Gastrocnemius medialis (tissue), 4 donors: ENCODE results near the gene PIGS. TPM values are rescaled to one million over a fixed set of nuclear protein-coding genes. Genes with fewer than 3 reads are reported as not detected.

Experiments used
- ATAC-seq, 2 donors: fragments of 150-250 bp; one replicate each; pipeline ENCODE4 v1.9.1; 2016
- DNase-seq, 2 donors: peaks; one replicate each; pipeline ENCODE4 v3.0.0-alpha.2; 2019
- H3K27ac ChIP-seq, 4 donors: fragments of 200-600 bp; sonication (generic); 1 replicate in 1 of 4; 2 replicates in 3 of 4; pipeline ENCODE4 v1.5.1; 2016 to 2018; ENCODE audit warnings: mild to moderate bottlenecking in 2 of 4, moderate library complexity in 1 of 4
- H3K27me3 ChIP-seq, 3 donors: fragments of 200-600 bp; sonication (generic) in 2 of 3; 1 replicate in 1 of 3; 2 replicates in 2 of 3; pipeline versions ENCODE4 v1.5.1 to v1.6.0; 2016 to 2019; ENCODE audit warnings: mild to moderate bottlenecking in 1 of 3, moderate library complexity in 1 of 3
- H3K36me3 ChIP-seq, 2 donors: fragments of 200-600 bp; sonication (generic) in 1 of 2; one replicate each; pipeline ENCODE4 v1.5.1; 2017 to 2018
- H3K4me1 ChIP-seq, 2 donors: fragments of 200-600 bp; sonication (generic) in 1 of 2; one replicate each; pipeline ENCODE4 v1.5.1; 2016 to 2017; ENCODE audit warnings: mild to moderate bottlenecking in 2 of 2
- H3K4me3 ChIP-seq, 4 donors: fragments of 200-600 bp; sonication (generic) in 3 of 4; 1 replicate in 1 of 4; 2 replicates in 3 of 4; pipeline ENCODE4 v1.5.1; 2016 to 2019; ENCODE audit warnings: mild to moderate bottlenecking in 2 of 4
- H3K9me3 ChIP-seq, 3 donors: fragments of 200-600 bp; sonication (generic) in 2 of 3; 1 replicate in 1 of 3; 2 replicates in 2 of 3; pipeline ENCODE4 v1.5.1; 2016 to 2019
- CTCF ChIP-seq, 5 experiments: fragments of 450-650 bp in 3 of 5; fragments of 200-600 bp in 2 of 5; sonication (generic) in 2 of 5; IDR thresholded peaks in 4 of 5; conservative IDR thresholded peaks in 1 of 5; 1 replicate in 4 of 5; 2 replicates in 1 of 5; pipeline ENCODE4 v1.5.1; 2016 to 2019; ENCODE audit warnings: antibody characterized with exemption in 5 of 5, mild to moderate bottlenecking in 3 of 5, moderate library complexity in 3 of 5
- POLR2A ChIP-seq, 2 donors: fragments of 450-650 bp; IDR thresholded peaks; one replicate each; pipeline ENCODE4 v1.6.1; 2017; ENCODE audit warnings: antibody characterized with exemption in 2 of 2, mild to moderate bottlenecking in 2 of 2, moderate library complexity in 2 of 2
- in situ Hi-C, 4 donors: fragments of 200-750 bp; cut with MboI; loops; one replicate each; pipeline versions ENCODE4 v1.15.0 to v1.8.0; 2017; ENCODE audit warnings: low sequenced_read_pairs in 4 of 4
- intact Hi-C: fragments of 100-400 bp; cut with DNase I; formaldehyde crosslinking; loops from one replicate; pipeline ENCODE4 v1.15.1; 2023; ENCODE audit warnings: low total_unique reads
- total RNA-seq, 4 donors: library from RNA; depleted of rRNA; stranded (reverse); fragments of >200 nt; gene quantifications; one replicate each; pipeline versions ENCODE4 v1.1.0 to v1.2.3, GENCODE V29; 2016

PIGS gene
- total RNA-seq, 4 donors from 2014 or later, result 25.0 to 63.0 (median 50.0) TPM

DNA sequence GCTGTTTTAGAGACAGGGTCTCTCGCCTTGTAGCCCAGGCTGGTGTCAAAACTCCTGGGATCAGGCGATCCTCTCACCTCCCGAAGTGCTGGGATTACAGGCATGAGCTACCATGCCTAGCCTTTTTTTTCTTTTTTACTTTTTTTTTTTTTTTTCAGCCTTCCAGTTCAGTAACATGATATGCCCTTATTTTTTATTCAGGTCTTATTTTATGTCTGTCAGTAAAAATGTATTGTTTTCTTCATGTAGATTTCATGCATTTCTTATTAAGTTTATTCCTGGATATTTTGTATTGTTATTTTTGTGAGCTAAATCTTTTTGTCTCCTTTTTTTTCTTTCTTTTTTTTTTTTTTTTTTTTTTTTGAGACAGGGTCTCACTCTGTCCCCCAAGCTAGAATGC, 67.9 kb downstream of the PIGS start:
- H3K4me1 ChIP-seq, result no peaks in the 10 kb centered on the region
- intact Hi-C loops (no loop called here), in situ Hi-C loops (loop anchor here in 1 of 4 donors (25.0 kb wide), 1 partner anchor 91 kb away; the partner anchor contains the start of gene SLC46A1)
- no peak for DNase-seq
- H3K9me3 ChIP-seq, result no peaks in the 10 kb centered on the region
- ATAC-seq, result no peak
- H3K27ac ChIP-seq, result no peak overlapping the region
- H3K27me3 ChIP-seq, result peaks cover 4 to 12% (median 5%) of the 10 kb centered on the region in 3 donors
- TF ChIP-seq POLR2A (IDR thresholded peaks at IDR 0.05) (no peak), CTCF (IDR thresholded peaks at IDR 0.05 in 4 of 5, conservative IDR thresholded peaks at IDR 0.05 in 1 of 5) (no peak)
- H3K4me3 ChIP-seq, result no peak overlapping the region
- no peaks in the 10 kb centered on the region for H3K36me3 ChIP-seq

Other genes with a start within 250 kb of the PIGS start
- 10 to 100 TPM in 1 of 4 donors, 1 to 10 TPM in 3; 3.7 to 15.9 (median 4.9) TPM for gene IFT20, start 236.1 kb downstream of the PIGS start, total RNA-seq
- 10 to 100 TPM; 18.8 to 36.5 (median 25.5) TPM for gene TNFAIP1, start 235.8 kb downstream of the PIGS start, total RNA-seq
- 100 to 1,000 TPM; 217 to 281 (median 237) TPM for gene POLDIP2, start 214.0 kb downstream of the PIGS start, total RNA-seq
- gene SEBOX, start 206.3 kb downstream of the PIGS start, total RNA-seq, result not detected
- gene VTN, start 201.2 kb downstream of the PIGS start, total RNA-seq, result 10 to 100 TPM in 1 of 4 donors, 1 to 10 TPM in 1, not detected in 2; 3.8 to 11.5 TPM
- 1 to 10 TPM in 3 of 4 donors, under 1 TPM in 1; 0.78 to 1.9 (median 1.7) TPM for gene SARM1, start 199.8 kb downstream of the PIGS start, total RNA-seq
- 1 to 10 TPM; 1.9 to 3.5 (median 2.4) TPM for gene SLC46A1, start 165.3 kb downstream of the PIGS start, total RNA-seq
- under 1 TPM in 1 of 4 donors, not detected in 3; 0.34 TPM for gene SLC13A2, start 97.9 kb downstream of the PIGS start, total RNA-seq
- gene FOXN1, start 65.2 kb downstream of the PIGS start, total RNA-seq, result not detected
- gene UNC119, start 18.9 kb downstream of the PIGS start, total RNA-seq, result 10 to 100 TPM in 1 of 4 donors, 1 to 10 TPM in 3; 3.1 to 10.2 (median 6.3) TPM
- gene ALDOC, start 5.4 kb upstream of the PIGS start, total RNA-seq, result 1 to 10 TPM in 3 of 4 donors, under 1 TPM in 1; 0.87 to 7.0 (median 3.3) TPM
- gene SPAG5, start 27.5 kb upstream of the PIGS start, total RNA-seq, result 1 to 10 TPM in 2 of 4 donors, under 1 TPM in 2; 0.41 to 1.5 (median 0.96) TPM
- 10 to 100 TPM in 1 of 4 donors, 1 to 10 TPM in 3; 1.8 to 10.1 (median 2.8) TPM for gene RSKR, start 42.7 kb upstream of the PIGS start, total RNA-seq
- 10 to 100 TPM; 71.6 to 93.4 (median 81.0) TPM for gene BLTP2, start 73.6 kb upstream of the PIGS start, total RNA-seq
- gene SDF2, start 90.4 kb upstream of the PIGS start, total RNA-seq, result 10 to 100 TPM; 23.6 to 36.4 (median 28.4) TPM
- gene SUPT6H, start 90.7 kb upstream of the PIGS start, total RNA-seq, result 10 to 100 TPM; 48.3 to 81.9 (median 64.8) TPM
- 1 to 10 TPM in 1 of 4 donors, under 1 TPM in 2, not detected in 1; 0.42 to 1.6 (median 0.49) TPM for gene PROCA1, start 140.4 kb upstream of the PIGS start, total RNA-seq
- gene RAB34, start 146.3 kb upstream of the PIGS start, total RNA-seq, result 10 to 100 TPM; 14.9 to 53.3 (median 32.7) TPM
- 100 to 1,000 TPM; 434 to 647 (median 533) TPM for gene RPL23A, start 148.5 kb upstream of the PIGS start, total RNA-seq
- under 1 TPM in 3 of 4 donors, not detected in 1; 0.46 to 0.82 (median 0.75) TPM for gene TLCD1, start 154.7 kb upstream of the PIGS start, total RNA-seq
- 1 to 10 TPM; 1.3 to 8.1 (median 1.9) TPM for gene NEK8, start 157.3 kb upstream of the PIGS start, total RNA-seq
- 1 to 10 TPM; 2.0 to 6.4 (median 3.8) TPM for gene TRAF4, start 172.5 kb upstream of the PIGS start, total RNA-seq